K562 treated with DMSO at 1 percent for 12 hours (cell line): Measurements from ENCODE around the gene SOS2. TPM values are rescaled to one million over a fixed set of nuclear protein-coding genes. Genes with fewer than 3 reads are reported as not detected.

Source experiments
- total RNA-seq: library from RNA; unstranded; fragments of 300-600 nt; gene quantifications from 2 replicates; pipeline ENCODE4 v1.2.3, GENCODE V29; 2022; ENCODE audit not compliant: insufficient read depth

The SOS2 gene
- 2.9 and 15.4 TPM in 2 replicates for total RNA-seq

GRCh38 chr14:50231475-50232275 lies at the start of gene SOS2:
SOS2 (minus strand) TSS chr14:50231578; CDS start chr14:50231283, 295 bp downstream.

GRCh38 chr14:50116181-50116956 lies 115.0 kb downstream of the SOS2 start, which contains the start of gene VCPKMT:
VCPKMT (minus strand) TSS chr14:50116572; CDS start chr14:50116552, 20 bp downstream.

Other genes starting within 250 kb of the SOS2 start
- 1.1 and 4.4 TPM in 2 replicates for gene VCPKMT, start 115.0 kb downstream of the SOS2 start, total RNA-seq
- 5.1 and 8.7 TPM in 2 replicates for gene L2HGDH, start 80.7 kb upstream of the SOS2 start, total RNA-seq
- 3.2 and 5.8 TPM in 2 replicates for gene DMAC2L, start 80.7 kb upstream of the SOS2 start, total RNA-seq
- gene CDKL1, start 165.3 kb upstream of the SOS2 start, total RNA-seq: 0.88 and 1.2 TPM in 2 replicates